Epithelial cell of proximal tubule (primary cell): ENCODE data around the gene DUSP2. TPM values are rescaled to one million over a fixed set of nuclear protein-coding genes. Genes with fewer than 3 reads are reported as not detected.

Experiments
- DNase-seq: peaks from one replicate; pipeline ENCODE4 v3.0.0-alpha.2; 2011; ENCODE audit warnings: low read depth
- H3K4me3 ChIP-seq: 2 replicates; pipeline ENCODE4 v1.5.1; 2011; ENCODE audit warnings: low read depth, mild to moderate bottlenecking, low read length
- total RNA-seq: library from RNA; depleted of rRNA; stranded (reverse); fragments of >200 nt; gene quantifications from 2 replicates; pipeline ENCODE4 v1.2.3, GENCODE V29; 2015
- TF ChIP-seq, protein P1 (sequence below): conservative IDR thresholded peaks from 2 replicates; pipeline ENCODE4 v1.5.1; 2012; ENCODE audit warnings: low read depth, mild to moderate bottlenecking, low read length

Gene DUSP2
- total RNA-seq, 1 donor from 2014 or later, result 5.4 TPM

DNA sequence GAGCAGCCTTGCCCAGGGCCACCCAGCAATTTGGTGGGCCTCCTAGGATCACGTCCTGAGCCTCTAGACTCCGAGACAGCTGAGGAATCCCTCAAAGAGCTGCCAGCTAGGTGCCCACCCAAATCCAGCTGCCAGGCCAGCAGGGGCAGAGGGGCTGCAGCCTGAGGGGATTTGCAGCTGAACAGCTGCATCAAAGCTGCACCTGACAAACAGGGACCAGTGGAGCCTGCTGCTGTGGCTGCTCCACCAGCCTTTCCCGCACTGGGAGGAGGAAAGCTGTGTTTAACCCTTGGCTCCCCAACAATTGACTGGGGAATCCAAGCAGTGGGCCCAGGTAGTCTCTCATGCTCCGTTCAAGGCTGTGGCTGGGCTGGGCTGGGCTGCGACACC lies 37.1 kb downstream of the DUSP2 start:
- H3K4me3 ChIP-seq, result no peak overlapping the region
- TF ChIP-seq, protein P1, sequence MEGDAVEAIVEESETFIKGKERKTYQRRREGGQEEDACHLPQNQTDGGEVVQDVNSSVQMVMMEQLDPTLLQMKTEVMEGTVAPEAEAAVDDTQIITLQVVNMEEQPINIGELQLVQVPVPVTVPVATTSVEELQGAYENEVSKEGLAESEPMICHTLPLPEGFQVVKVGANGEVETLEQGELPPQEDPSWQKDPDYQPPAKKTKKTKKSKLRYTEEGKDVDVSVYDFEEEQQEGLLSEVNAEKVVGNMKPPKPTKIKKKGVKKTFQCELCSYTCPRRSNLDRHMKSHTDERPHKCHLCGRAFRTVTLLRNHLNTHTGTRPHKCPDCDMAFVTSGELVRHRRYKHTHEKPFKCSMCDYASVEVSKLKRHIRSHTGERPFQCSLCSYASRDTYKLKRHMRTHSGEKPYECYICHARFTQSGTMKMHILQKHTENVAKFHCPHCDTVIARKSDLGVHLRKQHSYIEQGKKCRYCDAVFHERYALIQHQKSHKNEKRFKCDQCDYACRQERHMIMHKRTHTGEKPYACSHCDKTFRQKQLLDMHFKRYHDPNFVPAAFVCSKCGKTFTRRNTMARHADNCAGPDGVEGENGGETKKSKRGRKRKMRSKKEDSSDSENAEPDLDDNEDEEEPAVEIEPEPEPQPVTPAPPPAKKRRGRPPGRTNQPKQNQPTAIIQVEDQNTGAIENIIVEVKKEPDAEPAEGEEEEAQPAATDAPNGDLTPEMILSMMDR, result no peak
- DNase-seq, result no peak

DNA sequence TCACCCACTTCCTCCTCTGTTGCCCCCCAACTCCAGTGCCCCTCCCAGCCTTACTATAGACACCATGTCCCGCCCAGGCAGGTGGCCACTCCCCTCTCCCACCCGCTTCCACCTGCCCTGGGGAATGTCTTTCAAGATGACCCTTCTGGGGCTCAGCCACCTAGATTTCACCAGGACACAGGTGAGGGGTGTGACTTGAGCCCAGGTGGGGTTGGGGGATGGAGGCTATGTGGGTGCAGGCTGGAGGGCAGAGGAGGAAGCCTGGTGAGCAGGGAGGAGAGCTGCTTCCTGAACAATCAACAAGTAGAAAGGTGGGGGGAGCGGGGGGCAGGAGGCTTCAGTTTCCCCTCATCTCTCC lies 37.6 kb downstream of the DUSP2 start:
- TF ChIP-seq, protein P1, result no peak
- no peak for DNase-seq
- no peak overlapping the region for H3K4me3 ChIP-seq

DNA sequence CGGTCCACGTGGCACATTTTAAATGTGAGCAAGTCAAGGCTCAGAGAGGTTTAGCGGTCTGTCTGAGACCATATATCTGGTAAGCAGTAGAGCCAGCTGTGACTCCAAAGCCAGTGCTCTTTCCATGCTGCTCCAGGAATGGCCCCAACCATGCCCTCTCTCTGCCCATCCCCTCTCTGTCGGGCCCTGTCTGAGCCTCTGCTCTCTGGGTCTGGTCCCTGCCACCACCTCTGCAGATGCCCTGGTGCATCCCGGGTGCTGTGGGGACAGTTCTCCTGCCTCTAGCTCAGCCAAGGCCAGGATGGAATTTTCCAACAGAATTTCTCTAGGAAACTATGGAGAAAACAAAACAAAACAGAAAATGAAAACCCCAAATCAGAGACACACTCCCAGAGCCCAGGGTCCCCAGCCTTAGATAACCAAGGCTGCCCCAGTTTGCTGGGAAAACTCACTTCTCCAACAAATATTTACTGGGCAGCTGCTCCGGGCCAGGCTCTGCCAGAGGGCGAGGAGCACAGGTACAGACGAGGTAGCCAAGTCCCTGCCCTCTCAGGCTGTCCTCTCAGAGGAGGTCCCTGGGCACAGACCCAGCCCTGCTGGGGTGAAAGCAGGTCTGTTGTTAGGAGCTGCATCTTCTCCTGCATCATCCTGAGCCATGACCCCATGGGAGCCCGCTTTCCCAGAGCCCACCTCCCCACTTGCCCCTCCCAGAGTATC lies 38.1 kb downstream of the DUSP2 start:
- TF ChIP-seq, protein P1, result no peak
- H3K4me3 ChIP-seq, result no peak overlapping the region
- DNase-seq, result no peak

DNA sequence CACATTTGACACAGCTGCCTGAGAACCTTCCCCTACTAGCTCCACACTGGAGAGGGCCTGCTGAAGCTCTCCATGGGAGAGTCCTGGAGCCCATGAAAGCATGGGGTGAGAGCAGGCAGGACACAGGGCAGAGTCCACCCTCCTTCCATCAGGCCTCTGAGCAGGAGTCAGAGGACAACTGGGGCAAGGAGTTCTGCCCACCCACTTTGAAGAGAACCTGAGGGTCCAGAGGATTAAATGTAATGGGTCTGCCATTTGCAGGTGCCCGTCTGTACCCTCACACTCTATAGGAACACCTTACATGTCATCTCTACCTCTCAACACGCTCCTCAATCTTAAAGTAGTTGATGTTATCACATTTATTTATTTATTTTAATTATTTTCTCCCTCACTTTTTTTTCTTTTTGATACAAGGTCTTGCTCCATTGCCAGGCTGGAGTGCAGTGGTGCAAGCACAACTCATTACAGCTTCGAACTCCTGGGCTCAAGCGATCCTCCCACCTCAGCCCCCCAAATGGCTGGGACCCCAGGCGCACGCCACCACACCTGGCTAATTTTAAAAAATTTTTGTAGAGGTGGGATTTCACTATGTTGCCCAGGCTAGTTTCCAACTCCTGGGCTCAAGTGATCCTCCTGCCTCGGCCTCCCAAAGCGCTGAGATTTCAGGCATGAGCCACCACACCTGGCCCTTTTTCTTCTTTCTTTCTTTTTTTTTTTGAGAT lies 39.1 kb downstream of the DUSP2 start:
- TF ChIP-seq, protein P1, result no peak
- no peak overlapping the region for H3K4me3 ChIP-seq
- DNase-seq, result no peak

DNA sequence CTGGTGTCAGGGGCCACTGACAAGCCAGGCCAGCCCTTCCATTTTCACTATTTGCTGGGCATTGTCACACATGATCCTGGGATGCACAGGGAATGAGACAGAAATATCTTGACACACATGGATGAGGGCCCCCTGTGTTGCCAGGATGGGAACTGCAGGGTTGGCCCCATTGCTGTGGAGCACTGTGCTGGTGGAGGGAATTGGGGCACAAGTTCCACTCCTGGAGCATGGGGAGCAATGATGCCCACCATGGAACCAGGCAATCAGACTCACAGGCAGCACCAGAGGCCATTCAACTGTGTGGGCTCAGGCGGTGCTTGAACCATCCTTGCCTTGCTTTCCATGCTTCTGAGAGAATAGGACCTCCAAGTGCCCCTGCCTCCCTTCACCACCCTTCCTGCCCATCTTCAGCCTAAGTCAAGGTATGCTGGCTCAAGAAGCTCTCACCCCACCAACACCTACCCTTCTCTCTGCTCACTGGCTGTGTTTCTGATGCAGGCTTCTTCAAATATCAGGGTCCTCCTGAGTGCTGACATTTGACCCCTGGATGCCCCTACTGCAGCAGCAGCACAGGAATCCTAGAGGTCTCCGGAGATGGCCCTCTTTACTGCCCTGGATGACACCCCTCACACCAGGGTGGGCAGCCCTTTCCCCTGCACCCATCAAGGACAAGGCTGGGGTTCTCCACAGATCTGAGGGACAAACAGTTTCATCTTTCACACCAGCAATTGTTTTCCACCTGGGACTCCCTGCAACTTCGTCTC lies 39.9 kb downstream of the DUSP2 start:
- TF ChIP-seq, protein P1, result no peak
- no peak for DNase-seq

DNA sequence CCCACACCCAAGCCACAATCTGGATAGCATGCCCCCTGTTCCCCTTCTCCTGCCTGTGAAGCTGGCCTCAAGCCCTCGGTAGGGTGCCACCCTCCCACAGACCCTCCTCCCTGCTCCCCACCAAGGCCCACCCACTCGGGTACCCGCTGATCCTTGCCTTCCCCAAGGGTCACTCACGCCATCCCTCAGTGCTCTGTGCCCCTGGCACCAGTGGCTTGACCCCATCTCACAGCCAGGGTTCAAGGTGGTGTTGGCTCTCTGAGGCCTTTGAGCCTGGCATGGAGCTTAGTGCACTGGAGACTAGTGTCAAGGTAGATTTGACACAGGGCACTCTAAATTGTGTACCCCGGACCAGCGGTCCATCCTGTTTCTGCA lies 40.8 kb downstream of the DUSP2 start:
- TF ChIP-seq, protein P1, result no peak
- no peak for DNase-seq
- no peak overlapping the region for H3K4me3 ChIP-seq

More for the DNA sequence above, 39.9 kb downstream of the DUSP2 start:
- no peak overlapping the region for H3K4me3 ChIP-seq
